CD14-positive monocyte (primary cell): ENCODE measurements around the gene FAM76A. TPM values are rescaled to one million over a fixed set of nuclear protein-coding genes. Genes with fewer than 3 reads are reported as not detected.

Experiments
- DNase-seq, 3 donors: peaks; one replicate each; pipeline ENCODE4 v3.0.0-alpha.2; 2011 to 2022
- H2AFZ ChIP-seq: 2 replicates; pipeline ENCODE4 v1.6.0; 2012; ENCODE audit warnings: mild to moderate bottlenecking, low read depth, low read length, inconsistent platforms; ENCODE audit not compliant: insufficient read depth, poor library complexity, severe bottlenecking
- H3K27ac ChIP-seq, 2 donors: 1 replicate in 1 of 2; 2 replicates in 1 of 2; pipeline ENCODE4 v1.5.1; 2012 to 2013; ENCODE audit warnings: low read length in 2 of 2, control low read depth in 1 of 2, inconsistent platforms in 1 of 2, low read depth in 1 of 2, mild to moderate bottlenecking in 1 of 2
- H3K27me3 ChIP-seq, 2 donors: one replicate each; pipeline versions ENCODE4 v1.6.0 to v1.6.1; 2011 to 2013; ENCODE audit warnings: low read length in 2 of 2; ENCODE audit not compliant: control insufficient read depth in 2 of 2, insufficient read depth in 2 of 2
- H3K36me3 ChIP-seq, 2 donors: replicated peaks in 1 of 2; 1 replicate in 1 of 2; 2 replicates in 1 of 2; pipeline versions ENCODE4 v1.5.1 to v1.6.1; 2012 to 2013; ENCODE audit warnings: low read length in 2 of 2, control low read depth in 1 of 2, inconsistent platforms in 1 of 2, mild to moderate bottlenecking in 1 of 2; ENCODE audit not compliant: insufficient read depth in 2 of 2, control insufficient read depth in 1 of 2
- H3K4me1 ChIP-seq, 2 donors: 1 replicate in 1 of 2; 2 replicates in 1 of 2; pipeline versions ENCODE4 v1.5.1 to v1.6.1; 2012 to 2013; ENCODE audit warnings: low read length in 2 of 2, control low read depth in 1 of 2, inconsistent platforms in 1 of 2, mild to moderate bottlenecking in 1 of 2, moderate library complexity in 1 of 2; ENCODE audit not compliant: insufficient read depth in 2 of 2, control insufficient read depth in 1 of 2
- H3K4me2 ChIP-seq: replicated peaks from 2 replicates; pipeline ENCODE3; 2012; ENCODE audit warnings: low read length, moderate library complexity, mild to moderate bottlenecking; ENCODE audit not compliant: poor library complexity, severe bottlenecking; ENCODE audit errors: extremely low read depth
- H3K4me3 ChIP-seq, 3 experiments: fragments of 200-600 bp in 1 of 3; sonication (generic) in 1 of 3; replicated peaks in 1 of 3; 1 replicate in 2 of 3; 2 replicates in 1 of 3; pipeline ENCODE4 v1.5.1; 2011 to 2013; ENCODE audit warnings: low read length in 3 of 3, mild to moderate bottlenecking in 3 of 3, control low read depth in 2 of 3, low read depth in 2 of 3, inconsistent platforms in 1 of 3, moderate library complexity in 1 of 3
- H3K79me2 ChIP-seq: 2 replicates; pipeline ENCODE4 v1.6.0; 2012; ENCODE audit warnings: mild to moderate bottlenecking, control low read depth, inconsistent platforms, low read length, moderate library complexity; ENCODE audit not compliant: insufficient read depth
- H3K9ac ChIP-seq: 2 replicates; pipeline ENCODE4 v1.6.0; 2017; ENCODE audit warnings: low read length, mild to moderate bottlenecking; ENCODE audit not compliant: insufficient read depth, poor library complexity, severe bottlenecking
- H3K9me3 ChIP-seq, 2 donors: replicated peaks in 1 of 2; 1 replicate in 1 of 2; 2 replicates in 1 of 2; pipeline versions ENCODE4 v1.5.1 to v1.6.1; 2012 to 2013; ENCODE audit warnings: low read length in 2 of 2, control low read depth in 1 of 2; ENCODE audit not compliant: control insufficient read depth in 1 of 2, insufficient read depth in 1 of 2
- H4K20me1 ChIP-seq: 2 replicates; pipeline ENCODE4 v1.6.0; 2012; ENCODE audit warnings: mild to moderate bottlenecking, low read length, control low read depth, moderate library complexity; ENCODE audit not compliant: insufficient read depth
- H3K27ac Mint-ChIP-seq, 7 donors: one replicate each; pipeline ENCODE4 v1.8.0; 2020; ENCODE audit warnings: mild to moderate bottlenecking in 7 of 7, mixed read lengths in 7 of 7, moderate library complexity in 6 of 7, inconsistent platforms in 2 of 7
- H3K27me3 Mint-ChIP-seq, 3 donors: one replicate each; pipeline ENCODE4 v1.8.0; 2021 to 2022; ENCODE audit warnings: low read depth in 3 of 3, mild to moderate bottlenecking in 3 of 3, mixed read lengths in 3 of 3, moderate library complexity in 3 of 3, inconsistent platforms in 1 of 3
- H3K36me3 Mint-ChIP-seq, 2 donors: one replicate each; pipeline ENCODE4 v1.8.0; 2020; ENCODE audit warnings: mixed read lengths in 2 of 2, inconsistent platforms in 1 of 2, mild to moderate bottlenecking in 1 of 2
- H3K4me1 Mint-ChIP-seq: one replicate; pipeline ENCODE4 v1.8.0; 2020; ENCODE audit warnings: mild to moderate bottlenecking, mixed read lengths
- H3K4me3 Mint-ChIP-seq, 2 donors: one replicate each; pipeline ENCODE4 v1.8.0; 2020; ENCODE audit warnings: mild to moderate bottlenecking in 2 of 2, mixed read lengths in 2 of 2, moderate library complexity in 1 of 2
- H3K9me3 Mint-ChIP-seq, 7 donors: one replicate each; pipeline ENCODE4 v1.8.0; 2020 to 2022; ENCODE audit warnings: mixed read lengths in 7 of 7, mild to moderate bottlenecking in 6 of 7, moderate library complexity in 6 of 7, inconsistent platforms in 2 of 7
- WGBS: methylation state at CpG from one replicate; pipeline ENCODE4 v1.1.5; 2013; ENCODE audit warnings: missing lambda C conversion rate; ENCODE audit not compliant: insufficient coverage; 5-methylcytosine and 5-hydroxymethylcytosine counted together
- intact Hi-C, 2 donors: fragments of 100-400 bp; cut with micrococcal nuclease; formaldehyde crosslinking; loops; one replicate each; pipeline versions ENCODE4 v1.15.0 to v1.15.1; 2023
- polyA plus RNA-seq, 3 donors: library from polyadenylated mRNA; depleted of rRNA in 1 of 3; unstranded in 2 of 3; stranded (reverse) in 1 of 3; fragments of 300-500 nt in 2 of 3; fragments of >200 nt in 1 of 3; fragmentation: Illumina TruSeq in 2 of 3; gene quantifications; 1 replicate in 2 of 3; 2 replicates in 1 of 3; pipeline ENCODE4 v1.2.3, GENCODE V29; 2012 to 2021
- TF ChIP-seq, protein P1 (sequence below): fragments of 200-600 bp; IDR thresholded peaks from one replicate; pipeline ENCODE4 v1.8.0; 2022; ENCODE audit warnings: antibody characterized with exemption, mild to moderate bottlenecking

The FAM76A gene
- polyA plus RNA-seq, 3 donors, result 9.1 to 10.9 (median 10.3) TPM

- no CpG with 5 or more reads among the region's 1 CpG for WGBS
- Mint-ChIP-seq H3K27ac (no peak overlapping the region), H3K36me3 (peaks cover 73 to 89% of the 10 kb centered on the region in 2 donors), H3K27me3 (no peaks in the 10 kb centered on the region), H3K4me1 (no peaks in the 10 kb centered on the region), H3K9me3 (no peaks in the 10 kb centered on the region), H3K4me3 (no peak overlapping the region)
- Histone ChIP-seq H3K9ac (no peak overlapping the region), H3K9me3 (no peaks in the 10 kb centered on the region), H2AFZ (no peak overlapping the region), H3K4me1 (no peaks in the 10 kb centered on the region), H3K27ac (no peak overlapping the region), H3K27me3 (no peaks in the 10 kb centered on the region), H3K79me2 (peaks cover 8% of the 10 kb centered on the region), H3K4me2 (no peak overlapping the region), H3K4me3 (no peak overlapping the region), H4K20me1 (peaks cover 75% of the 10 kb centered on the region), H3K36me3 (peaks cover 76 to 91% of the 10 kb centered on the region in 2 donors)
- no peak for DNase-seq
- TF ChIP-seq, protein P1, sequence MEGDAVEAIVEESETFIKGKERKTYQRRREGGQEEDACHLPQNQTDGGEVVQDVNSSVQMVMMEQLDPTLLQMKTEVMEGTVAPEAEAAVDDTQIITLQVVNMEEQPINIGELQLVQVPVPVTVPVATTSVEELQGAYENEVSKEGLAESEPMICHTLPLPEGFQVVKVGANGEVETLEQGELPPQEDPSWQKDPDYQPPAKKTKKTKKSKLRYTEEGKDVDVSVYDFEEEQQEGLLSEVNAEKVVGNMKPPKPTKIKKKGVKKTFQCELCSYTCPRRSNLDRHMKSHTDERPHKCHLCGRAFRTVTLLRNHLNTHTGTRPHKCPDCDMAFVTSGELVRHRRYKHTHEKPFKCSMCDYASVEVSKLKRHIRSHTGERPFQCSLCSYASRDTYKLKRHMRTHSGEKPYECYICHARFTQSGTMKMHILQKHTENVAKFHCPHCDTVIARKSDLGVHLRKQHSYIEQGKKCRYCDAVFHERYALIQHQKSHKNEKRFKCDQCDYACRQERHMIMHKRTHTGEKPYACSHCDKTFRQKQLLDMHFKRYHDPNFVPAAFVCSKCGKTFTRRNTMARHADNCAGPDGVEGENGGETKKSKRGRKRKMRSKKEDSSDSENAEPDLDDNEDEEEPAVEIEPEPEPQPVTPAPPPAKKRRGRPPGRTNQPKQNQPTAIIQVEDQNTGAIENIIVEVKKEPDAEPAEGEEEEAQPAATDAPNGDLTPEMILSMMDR, result no peak
- intact Hi-C loops, result no loop called here
Measured at GRCh38 chr1:27795601-27796000, 69.8 kb downstream of the FAM76A start.

GRCh38 chr1:27804791-27805190 is 79.0 kb downstream of the FAM76A start:
- H3K36me3 Mint-ChIP-seq, result peaks cover 64 to 87% of the 10 kb centered on the region in 2 donors
- intact Hi-C loops, result no loop called here
- no peak overlapping the region for H2AFZ ChIP-seq
- no peaks in the 10 kb centered on the region for H3K27me3 Mint-ChIP-seq
- no peak overlapping the region for H3K4me2 ChIP-seq
- no peaks in the 10 kb centered on the region for H3K79me2 ChIP-seq
- H4K20me1 ChIP-seq, result peaks cover 40% of the 10 kb centered on the region
- no peaks in the 10 kb centered on the region for H3K4me1 Mint-ChIP-seq
- H3K9me3 Mint-ChIP-seq, result peaks cover 0 to 4% (median 0%) of the 10 kb centered on the region in 7 donors
- H3K9me3 ChIP-seq, result no peaks in the 10 kb centered on the region
- H3K4me1 ChIP-seq, result no peaks in the 10 kb centered on the region
- H3K4me3 ChIP-seq, result no peak overlapping the region
- TF ChIP-seq, protein P1, result no peak
- H3K9ac ChIP-seq, result no peak overlapping the region
- no peak overlapping the region for H3K4me3 Mint-ChIP-seq
- WGBS, result 100% methylated on average over 3 of the region's 5 CpGs
- no peaks in the 10 kb centered on the region for H3K27me3 ChIP-seq
- H3K27ac ChIP-seq, result no peak overlapping the region
- no peak for DNase-seq
- H3K36me3 ChIP-seq, result peaks cover 78 to 89% of the 10 kb centered on the region in 2 donors
- H3K27ac Mint-ChIP-seq, result peak overlapping the region in 1 of 7 donors; percentile 38
